GM23338 (cell line): ENCODE measurements around the gene ATP13A2. TPM values are rescaled to one million over a fixed set of nuclear protein-coding genes. Genes with fewer than 3 reads are reported as not detected.

Experiments
- ATAC-seq: fragments of 200-7000 bp; cut with Tn5 transposase; 3 replicates; pipeline ENCODE4 v1.9.1; 2020
- DNase-seq: peaks from one replicate; pipeline ENCODE4 v3.0.0-alpha.2; 2015; ENCODE audit warnings: low spot score
- H2AFZ ChIP-seq: fragments of 200-600 bp; sonication (generic); 2 replicates; pipeline ENCODE4 v1.8.0; 2016; ENCODE audit warnings: antibody characterized with exemption, mild to moderate bottlenecking, moderate library complexity
- H3F3A ChIP-seq: fragments of 200-600 bp; sonication (generic); replicated peaks from 2 replicates; pipeline ENCODE4 v1.8.0; 2017; ENCODE audit warnings: antibody characterized with exemption, mixed run types, low read depth
- H3K27ac ChIP-seq: fragments of 200-600 bp; sonication (generic); 2 replicates; pipeline ENCODE4 v1.6.1; 2016; ENCODE audit warnings: low read depth
- H3K27me3 ChIP-seq: fragments of 200-600 bp; sonication (generic); 2 replicates; pipeline ENCODE4 v1.8.0; 2016; ENCODE audit warnings: mild to moderate bottlenecking, mixed run types, moderate library complexity; ENCODE audit not compliant: insufficient read depth
- H3K36me3 ChIP-seq: fragments of 200-600 bp; sonication (generic); 2 replicates; pipeline ENCODE4 v1.8.0; 2016; ENCODE audit warnings: mild to moderate bottlenecking; ENCODE audit not compliant: insufficient read depth
- H3K4me1 ChIP-seq: fragments of 200-600 bp; sonication (generic); 2 replicates; pipeline ENCODE4 v1.8.0; 2016; ENCODE audit warnings: mild to moderate bottlenecking, moderate library complexity; ENCODE audit not compliant: insufficient read depth
- H3K4me2 ChIP-seq: fragments of 200-600 bp; sonication (generic); 2 replicates; pipeline ENCODE4 v1.7.1; 2017; ENCODE audit warnings: mixed run types
- H3K4me3 ChIP-seq: fragments of 200-600 bp; sonication (generic); 2 replicates; pipeline ENCODE4 v1.6.1; 2016; ENCODE audit warnings: mixed run types
- H3K79me2 ChIP-seq: fragments of 200-600 bp; sonication (generic); replicated peaks from 2 replicates; pipeline ENCODE4 v1.8.0; 2017; ENCODE audit warnings: mild to moderate bottlenecking; ENCODE audit not compliant: insufficient read depth
- H3K9me2 ChIP-seq: fragments of 200-600 bp; sonication (generic); 2 replicates; pipeline ENCODE4 v1.8.0; 2017; ENCODE audit not compliant: insufficient read depth
- H4K20me1 ChIP-seq: fragments of 200-600 bp; sonication (generic); replicated peaks from 2 replicates; pipeline ENCODE4 v1.8.0; 2017; ENCODE audit warnings: mild to moderate bottlenecking; ENCODE audit not compliant: insufficient read depth
- H3K27ac Mint-ChIP-seq: 2 replicates; pipeline ENCODE4 v1.8.0; 2020; ENCODE audit warnings: inconsistent platforms, mild to moderate bottlenecking, moderate library complexity, mixed read lengths
- H3K27me3 Mint-ChIP-seq: 3 replicates; pipeline ENCODE4 v1.8.0; 2022; ENCODE audit warnings: low read depth, mild to moderate bottlenecking, moderate library complexity, mixed read lengths, inconsistent platforms; ENCODE audit not compliant: insufficient read depth, poor library complexity
- H3K36me3 Mint-ChIP-seq: 3 replicates; pipeline ENCODE4 v1.8.0; 2021; ENCODE audit warnings: low read depth, mild to moderate bottlenecking, inconsistent platforms, moderate library complexity, mixed read lengths
- H3K4me1 Mint-ChIP-seq: 3 replicates; pipeline ENCODE4 v1.8.0; 2020; ENCODE audit warnings: mild to moderate bottlenecking, inconsistent platforms, mixed read lengths
- H3K4me3 Mint-ChIP-seq: 3 replicates; pipeline ENCODE4 v1.8.0; 2021; ENCODE audit warnings: moderate library complexity, mild to moderate bottlenecking, inconsistent platforms, mixed read lengths
- H3K9me3 Mint-ChIP-seq: 3 replicates; pipeline ENCODE4 v1.8.0; 2020; ENCODE audit warnings: moderate library complexity, mild to moderate bottlenecking, inconsistent platforms, mixed read lengths
- CREB1 ChIP-seq: fragments of 250-450 bp; sonication (Bioruptor Pico); IDR thresholded peaks from 2 replicates; pipeline ENCODE4 v1.5.0; 2020; ENCODE audit warnings: low read depth, mild to moderate bottlenecking, moderate library complexity
- CTCF ChIP-seq, 2 experiments: fragments of 200-600 bp in 1 of 2; sonication (generic) in 1 of 2; conservative IDR thresholded peaks; 2 replicates each; pipeline versions ENCODE4 v1.5.1 to v1.6.1; 2016 to 2017; ENCODE audit warnings: antibody characterized with exemption in 2 of 2, low read depth in 2 of 2, mild to moderate bottlenecking in 2 of 2, moderate library complexity in 1 of 2
- EZH2 ChIP-seq: fragments of 200-600 bp; sonication (generic); IDR thresholded peaks from one replicate; pipeline ENCODE4 v1.8.0; 2017; ENCODE audit warnings: antibody characterized with exemption, mild to moderate bottlenecking, low read depth; ENCODE audit not compliant: unreplicated experiment
- EZH2phosphoT487 ChIP-seq: fragments of 200-600 bp; sonication (generic); IDR thresholded peaks from one replicate; pipeline ENCODE4 v1.8.1; 2018; ENCODE audit warnings: antibody characterized with exemption; ENCODE audit not compliant: unreplicated experiment
- JUNB ChIP-seq: IDR thresholded peaks from one replicate; pipeline ENCODE4 v1.6.1; 2016; ENCODE audit warnings: antibody characterized with exemption; ENCODE audit not compliant: unreplicated experiment
- NANOG ChIP-seq: IDR thresholded peaks from 2 replicates; pipeline ENCODE4 v1.6.1; 2016; ENCODE audit warnings: antibody characterized with exemption, borderline replicate concordance
- POLR2AphosphoS5 ChIP-seq: IDR thresholded peaks from 2 replicates; pipeline ENCODE4 v1.6.1; 2016; ENCODE audit warnings: antibody characterized with exemption, low read depth
- REST ChIP-seq: IDR thresholded peaks from one replicate; pipeline ENCODE4 v1.6.1; 2018; ENCODE audit warnings: antibody characterized with exemption; ENCODE audit not compliant: unreplicated experiment
- STAT1 ChIP-seq: IDR thresholded peaks from one replicate; pipeline ENCODE4 v1.6.1; 2016; ENCODE audit warnings: antibody characterized with exemption; ENCODE audit not compliant: unreplicated experiment
- ZNF114 ChIP-seq: fragments of 250-450 bp; sonication (Bioruptor Pico); IDR thresholded peaks from 2 replicates; pipeline ENCODE4 v1.5.0; 2020; ENCODE audit warnings: mild to moderate bottlenecking, moderate library complexity
- ZNF331 ChIP-seq: fragments of 250-450 bp; sonication (Bioruptor Pico); IDR thresholded peaks from 2 replicates; pipeline ENCODE4 v1.5.0; 2020; ENCODE audit warnings: low read depth, mild to moderate bottlenecking, moderate library complexity
- polyA plus RNA-seq: library from polyadenylated mRNA; unstranded; fragments of >200 nt; fragmentation: Nextera tagmentation; extraction: Ambion mirVana; gene quantifications from 2 replicates; pipeline ENCODE4 v1.2.1, GENCODE V29; 2016
- total RNA-seq: library from RNA; depleted of rRNA; stranded (reverse); fragments of >200 nt; shearing (Covaris generic); gene quantifications from 2 replicates; pipeline ENCODE4 v1.2.3, GENCODE V29; 2014
- TF ChIP-seq, protein P1 (sequence below): IDR thresholded peaks from 2 replicates; pipeline ENCODE4 v1.6.1; 2016; ENCODE audit warnings: antibody characterized with exemption

The ATP13A2 gene
- total and polyA plus RNA-seq, 2 experiments from 2014 or later: 30.1 to 87.7 TPM

- TF ChIP-seq ZNF331: no peak
- no peak for TF ChIP-seq JUNB
- TF ChIP-seq REST: no peak
- no peak for TF ChIP-seq EZH2
- no peak for TF ChIP-seq EZH2phosphoT487
- no peak for TF ChIP-seq CREB1
Observed at GRCh38 chr1:16996845-16997244, 14.9 kb downstream of the ATP13A2 start (continued).

GRCh38 chr1:16993521-16994038 is 18.1 kb downstream of the ATP13A2 start:
- no peak overlapping the region for H2AFZ ChIP-seq
- H3K4me2 ChIP-seq: no peak overlapping the region
- no peaks in the 10 kb centered on the region for H3K4me1 ChIP-seq
- H3K4me3 Mint-ChIP-seq: no peak overlapping the region
- H3K36me3 Mint-ChIP-seq: peaks cover 12% of the 10 kb centered on the region; the same call in 2 of the 3 replicates
- no peak overlapping the region for H3K27ac Mint-ChIP-seq
- no peaks in the 10 kb centered on the region for H3K36me3 ChIP-seq
- H3K79me2 ChIP-seq: no peaks in the 10 kb centered on the region
- no peaks in the 10 kb centered on the region for H3F3A ChIP-seq
- peaks cover 4% of the 10 kb centered on the region for H3K27me3 Mint-ChIP-seq
- DNase-seq: no peak
- no peak overlapping the region for H3K27ac ChIP-seq
- no peaks in the 10 kb centered on the region for H4K20me1 ChIP-seq
- no peak for ATAC-seq
- H3K9me3 Mint-ChIP-seq: no peaks in the 10 kb centered on the region
- H3K4me3 ChIP-seq: no peak overlapping the region
- no peaks in the 10 kb centered on the region for H3K4me1 Mint-ChIP-seq
- H3K9me2 ChIP-seq: no peaks in the 10 kb centered on the region
- H3K27me3 ChIP-seq: no peaks in the 10 kb centered on the region
- TF ChIP-seq POLR2AphosphoS5 (no peak), ZNF331 (no peak), REST (no peak), ZNF114 (CRISPR knock-in tag) (no peak), EZH2phosphoT487 (no peak), CREB1 (no peak), JUNB (no peak), EZH2 (no peak), STAT1 (no peak), CTCF (conservative IDR thresholded peaks at IDR 0.05; ENCODE audit: low read depth in 2 of 2) (no peak), NANOG (no peak)
- TF ChIP-seq, protein P1, sequence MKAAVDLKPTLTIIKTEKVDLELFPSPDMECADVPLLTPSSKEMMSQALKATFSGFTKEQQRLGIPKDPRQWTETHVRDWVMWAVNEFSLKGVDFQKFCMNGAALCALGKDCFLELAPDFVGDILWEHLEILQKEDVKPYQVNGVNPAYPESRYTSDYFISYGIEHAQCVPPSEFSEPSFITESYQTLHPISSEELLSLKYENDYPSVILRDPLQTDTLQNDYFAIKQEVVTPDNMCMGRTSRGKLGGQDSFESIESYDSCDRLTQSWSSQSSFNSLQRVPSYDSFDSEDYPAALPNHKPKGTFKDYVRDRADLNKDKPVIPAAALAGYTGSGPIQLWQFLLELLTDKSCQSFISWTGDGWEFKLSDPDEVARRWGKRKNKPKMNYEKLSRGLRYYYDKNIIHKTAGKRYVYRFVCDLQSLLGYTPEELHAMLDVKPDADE: no peak
